Measurements from ENCODE around the gene STARD13. TPM values are rescaled to one million over a fixed set of nuclear protein-coding genes. Genes with fewer than 3 reads are reported as not detected.

STARD13 gene
- total RNA-seq, 1 experiment from 2014 or later = 2.1 TPM

- H3K4ac ChIP-seq (ENCODE audit: low read depth, low read length) = no peak overlapping the region
- peaks cover 24 to 30% of the 10 kb centered on the region in 2 experiments for H3K4me1 Mint-ChIP-seq
- H3K9ac ChIP-seq (ENCODE audit: extremely low read depth, insufficient read length, low read length) = no peak overlapping the region
- no peak overlapping the region for H3K27ac ChIP-seq (ENCODE audit: insufficient read length, low read depth, low read length)
- no peaks in the 10 kb centered on the region for H3K23me2 ChIP-seq (ENCODE audit: insufficient read length, low read depth, low read length, poor library complexity, severe bottlenecking)
- no peak overlapping the region for H2AK5ac ChIP-seq (ENCODE audit: insufficient read length, low read length)
- no peak overlapping the region for H2BK15ac ChIP-seq (ENCODE audit: low read depth, low read length)
- no peak for TF ChIP-seq CTCF (conservative IDR thresholded peaks at IDR 0.05)
- H2AFZ ChIP-seq (ENCODE audit: low read length) = no peak overlapping the region
- peaks cover 13% of the 10 kb centered on the region; the same call in 1 of the 2 replicates for H3K4me1 ChIP-seq (ENCODE audit: insufficient read depth, low read length)
- H3K9me3 ChIP-seq (ENCODE audit: control insufficient read depth, low read depth, low read length) = peaks cover 8% of the 10 kb centered on the region
- peaks cover 0 to 9% (median 6%) of the 10 kb centered on the region in 3 experiments; a peak in 5 of 7 replicates for H3K36me3 Mint-ChIP-seq (ENCODE audit: insufficient read depth in 1 of 3, low read depth in 3 of 3)
- H3K79me2 ChIP-seq (ENCODE audit: insufficient read depth, low read length) = no peaks in the 10 kb centered on the region; the same call in 1 of the 2 replicates
- WGBS (ENCODE audit: extremely low coverage, insufficient read length, low lambda C conversion rate) = no CpG with 5 or more reads among the region's 3 CpGs
- no peak overlapping the region for H2BK12ac ChIP-seq (ENCODE audit: insufficient read length, low read depth, low read length)
- H3K18ac ChIP-seq (ENCODE audit: insufficient read length, low read depth, low read length) = no peak overlapping the region
- no peaks in the 10 kb centered on the region for H3K79me1 ChIP-seq (ENCODE audit: insufficient read depth, low read depth, low read length, poor library complexity, severe bottlenecking)
- H4K91ac ChIP-seq (ENCODE audit: insufficient read length, low read depth, low read length) = no peak overlapping the region
- H3K27me3 ChIP-seq (ENCODE audit: insufficient read depth, low read length) = 0 out of 2 replicates have a peak, but pooled peaks cover 2% of the 10 kb centered on the region
- peaks cover 8 to 11% of the 10 kb centered on the region in 2 experiments; a peak in 4 of 5 replicates for H3K9me3 Mint-ChIP-seq
- no peak overlapping the region for H2BK120ac ChIP-seq (ENCODE audit: low read depth, low read length, poor library complexity, severe bottlenecking)
- no peak overlapping the region for H2BK5ac ChIP-seq (ENCODE audit: insufficient read length, low read length)
- no peaks in the 10 kb centered on the region for H3K27me3 Mint-ChIP-seq (ENCODE audit: low read depth)
- DNase-seq = no peak
- H3T11ph ChIP-seq (ENCODE audit: low read length) = no peak overlapping the region
- H3K23ac ChIP-seq (ENCODE audit: insufficient read length, low read depth, low read length) = no peak overlapping the region
- H4K20me1 ChIP-seq (ENCODE audit: control insufficient read depth, insufficient read depth, insufficient read length) = no peaks in the 10 kb centered on the region
- no peak overlapping the region for H3K4me3 Mint-ChIP-seq
- no peak overlapping the region for H4K8ac ChIP-seq (replicated peaks; ENCODE audit: insufficient read length, low read depth, low read length)
- no peak overlapping the region for H3K4me2 ChIP-seq (ENCODE audit: insufficient read depth, insufficient read length, low read length)
- H3K14ac ChIP-seq (ENCODE audit: insufficient read depth, low read length) = no peak overlapping the region
- H4K5ac ChIP-seq (ENCODE audit: insufficient read length, low read depth, low read length) = no peak overlapping the region
- H3K56ac ChIP-seq (ENCODE audit: insufficient read length, low read depth, low read length) = no peak overlapping the region
- H3K27ac Mint-ChIP-seq = no peak overlapping the region
- H2BK20ac ChIP-seq (ENCODE audit: low read depth, low read length, poor library complexity, severe bottlenecking) = no peak overlapping the region
Measured at GRCh38 chr13:33224686-33225085, 60.9 kb downstream of the STARD13 start.

Data from H9 (cell line).